Transverse colon (tissue), 4 donors: ENCODE measurements around the gene VGLL4. TPM values are rescaled to one million over a fixed set of nuclear protein-coding genes. Genes with fewer than 3 reads are reported as not detected.

Source experiments
- DNase-seq: peaks from one replicate; pipeline ENCODE4 v3.0.0-alpha.2; 2019
- H3K27ac ChIP-seq, 4 donors: fragments of 200-600 bp; sonication (generic); 2 replicates each; pipeline ENCODE4 v1.5.1; 2016 to 2018; ENCODE audit warnings: inconsistent platforms in 4 of 4
- H3K27me3 ChIP-seq: fragments of 200-600 bp; sonication (generic); 2 replicates; pipeline ENCODE4 v1.5.1; 2017; ENCODE audit warnings: inconsistent platforms
- H3K36me3 ChIP-seq, 4 donors: fragments of 200-600 bp; sonication (generic); 2 replicates each; pipeline ENCODE4 v1.5.1; 2017 to 2019; ENCODE audit warnings: inconsistent platforms in 4 of 4
- H3K4me1 ChIP-seq, 4 donors: fragments of 200-600 bp; sonication (generic); 2 replicates each; pipeline ENCODE4 v1.5.1; 2017 to 2020; ENCODE audit warnings: inconsistent platforms in 4 of 4
- H3K4me3 ChIP-seq, 4 donors: fragments of 200-600 bp; sonication (generic); 1 replicate in 1 of 4; 2 replicates in 3 of 4; pipeline versions ENCODE4 v1.5.1 to v1.6.1; 2017 to 2019; ENCODE audit warnings: inconsistent platforms in 4 of 4
- H3K9me3 ChIP-seq, 2 donors: fragments of 200-600 bp; sonication (generic); 2 replicates each; pipeline ENCODE4 v1.5.1; 2017 to 2019; ENCODE audit warnings: inconsistent platforms in 2 of 2
- EP300 ChIP-seq: sonication (generic); formaldehyde crosslinking; IDR thresholded peaks from one replicate; pipeline ENCODE4 v1.6.1; 2017; ENCODE audit warnings: antibody characterized with exemption, low read depth
- POLR2A ChIP-seq: fragments of 450-650 bp; IDR thresholded peaks from one replicate; pipeline ENCODE4 v1.6.1; 2016; ENCODE audit warnings: antibody characterized with exemption, mild to moderate bottlenecking, moderate library complexity
- POLR2AphosphoS5 ChIP-seq, 3 donors: sonication (generic); formaldehyde crosslinking; IDR thresholded peaks; one replicate each; pipeline ENCODE4 v1.6.1; 2016; ENCODE audit warnings: antibody characterized with exemption in 3 of 3
- WGBS, 2 donors: methylation state at CpG; one replicate each; pipeline ENCODE4 v1.1.5; 2018; ENCODE audit warnings: low coverage in 1 of 2; 5-methylcytosine and 5-hydroxymethylcytosine counted together
- in situ Hi-C, 4 donors: fragments of 200-750 bp; cut with MboI; loops; one replicate each; pipeline versions ENCODE4 v1.15.0 to v1.15.1; 2017; ENCODE audit warnings: low sequenced_read_pairs in 3 of 4, low pct_ligation_motif_present in 1 of 4, low pct_unique_long_range_greater_than_20kb in 1 of 4
- intact Hi-C: fragments of 100-400 bp; cut with DNase I; formaldehyde crosslinking; loops from one replicate; pipeline ENCODE4 v1.15.1; 2023; ENCODE audit warnings: low total_unique reads
- total RNA-seq, 4 donors: library from RNA; depleted of rRNA; stranded (reverse); fragments of >200 nt; gene quantifications; one replicate each; pipeline ENCODE4 v1.1.0, GENCODE V29; 2016
- TF ChIP-seq, protein P1 (sequence below), 5 experiments: fragments of 200-600 bp in 3 of 5; fragments of 450-650 bp in 2 of 5; sonication (generic) in 3 of 5; IDR thresholded peaks; 1 replicate in 2 of 5; 2 replicates in 3 of 5; pipeline ENCODE4 v1.5.1; 2016 to 2017; ENCODE audit warnings: antibody characterized with exemption in 5 of 5, inconsistent platforms in 3 of 5, mild to moderate bottlenecking in 2 of 5, moderate library complexity in 1 of 5

The VGLL4 gene
- total RNA-seq, 4 donors from 2014 or later = 67.3 to 175 (median 95.0) TPM

DNA sequence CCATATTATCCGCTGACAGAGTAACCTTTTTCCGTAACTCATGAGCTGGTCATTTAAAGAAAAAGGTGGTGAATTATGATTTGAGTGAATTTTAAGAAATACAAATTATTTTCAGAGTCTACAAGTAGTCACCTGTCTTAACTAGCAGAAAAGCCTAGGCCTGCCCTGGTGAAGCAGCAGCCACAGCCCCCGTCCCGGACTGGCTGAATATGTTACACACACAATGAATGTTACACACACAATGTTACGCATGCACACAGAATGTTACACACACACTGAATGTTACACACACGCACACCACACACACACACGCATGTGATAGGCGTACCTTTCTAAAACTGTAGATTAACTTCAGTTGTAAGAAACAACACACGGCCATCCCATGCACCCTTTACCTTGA lies 77.8 kb downstream of the VGLL4 start:
- H3K27ac ChIP-seq = no peak overlapping the region
- 96 to 98% methylated on average over 7 to 9 of the region's 9 CpGs for WGBS, 2 donors
- H3K9me3 ChIP-seq = no peaks in the 10 kb centered on the region
- no peaks in the 10 kb centered on the region for H3K27me3 ChIP-seq
- TF ChIP-seq, protein P1, sequence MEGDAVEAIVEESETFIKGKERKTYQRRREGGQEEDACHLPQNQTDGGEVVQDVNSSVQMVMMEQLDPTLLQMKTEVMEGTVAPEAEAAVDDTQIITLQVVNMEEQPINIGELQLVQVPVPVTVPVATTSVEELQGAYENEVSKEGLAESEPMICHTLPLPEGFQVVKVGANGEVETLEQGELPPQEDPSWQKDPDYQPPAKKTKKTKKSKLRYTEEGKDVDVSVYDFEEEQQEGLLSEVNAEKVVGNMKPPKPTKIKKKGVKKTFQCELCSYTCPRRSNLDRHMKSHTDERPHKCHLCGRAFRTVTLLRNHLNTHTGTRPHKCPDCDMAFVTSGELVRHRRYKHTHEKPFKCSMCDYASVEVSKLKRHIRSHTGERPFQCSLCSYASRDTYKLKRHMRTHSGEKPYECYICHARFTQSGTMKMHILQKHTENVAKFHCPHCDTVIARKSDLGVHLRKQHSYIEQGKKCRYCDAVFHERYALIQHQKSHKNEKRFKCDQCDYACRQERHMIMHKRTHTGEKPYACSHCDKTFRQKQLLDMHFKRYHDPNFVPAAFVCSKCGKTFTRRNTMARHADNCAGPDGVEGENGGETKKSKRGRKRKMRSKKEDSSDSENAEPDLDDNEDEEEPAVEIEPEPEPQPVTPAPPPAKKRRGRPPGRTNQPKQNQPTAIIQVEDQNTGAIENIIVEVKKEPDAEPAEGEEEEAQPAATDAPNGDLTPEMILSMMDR (IDR thresholded peaks at IDR 0.05) = no peak
- TF ChIP-seq POLR2A (no peak), POLR2AphosphoS5 (IDR thresholded peaks at IDR 0.05) (no peak), EP300 (no peak)
- intact Hi-C loops (no loop called here), in situ Hi-C loops (no loop called here)
- H3K4me3 ChIP-seq = no peak overlapping the region
- H3K4me1 ChIP-seq = peaks cover 10 to 37% (median 14%) of the 10 kb centered on the region in 4 donors
- no peak for DNase-seq
- H3K36me3 ChIP-seq = peaks cover 0 to 12% (median 0%) of the 10 kb centered on the region in 4 donors

- Histone ChIP-seq H3K4me3 (no peak overlapping the region), H3K4me1 (peaks cover 9 to 37% (median 15%) of the 10 kb centered on the region in 4 donors), H3K27ac (no peak overlapping the region), H3K27me3 (no peaks in the 10 kb centered on the region), H3K9me3 (no peaks in the 10 kb centered on the region), H3K36me3 (peaks cover 0 to 12% (median 0%) of the 10 kb centered on the region in 4 donors)
- 99% methylated on average over 12 of the region's 12 CpGs; no CpG with 5 or more reads in 1 of the 2 donors for WGBS, 2 donors
- intact Hi-C loops = no loop called here
- in situ Hi-C loops = no loop called here
- TF ChIP-seq EP300 = no peak
- DNase-seq = no peak
Measured at GRCh38 chr3:11565492-11565891, 78.2 kb downstream of the VGLL4 start.

DNA sequence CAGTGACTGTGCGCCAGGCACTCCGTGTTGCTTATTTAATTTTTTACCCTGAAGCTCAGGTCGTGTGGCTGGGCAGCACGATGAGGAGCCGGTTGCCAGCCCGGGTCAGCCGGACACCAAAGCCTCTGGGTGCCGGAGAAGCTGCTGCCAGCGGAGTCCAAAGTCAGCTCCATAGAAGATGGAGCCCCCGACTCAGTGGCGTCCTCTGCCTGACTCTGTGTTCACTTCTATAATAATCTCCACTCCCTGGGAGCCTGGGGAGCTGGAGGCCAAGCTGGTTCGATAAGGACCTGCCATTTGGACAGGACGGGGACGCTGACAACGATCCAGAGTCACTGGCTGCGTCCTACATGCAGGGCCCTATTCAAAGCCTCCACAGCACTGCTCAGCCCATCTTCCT lies 78.6 kb downstream of the VGLL4 start:
- TF ChIP-seq, protein P1 (IDR thresholded peaks at IDR 0.05) = no peak
- TF ChIP-seq EP300 (no peak), POLR2AphosphoS5 (IDR thresholded peaks at IDR 0.05) (no peak), POLR2A (no peak)
- DNase-seq = no peak
- Histone ChIP-seq H3K4me3 (no peak overlapping the region), H3K36me3 (peaks cover 0 to 12% (median 0%) of the 10 kb centered on the region in 4 donors), H3K4me1 (peaks cover 9 to 33% (median 15%) of the 10 kb centered on the region in 4 donors), H3K27me3 (no peaks in the 10 kb centered on the region), H3K27ac (no peak overlapping the region), H3K9me3 (no peaks in the 10 kb centered on the region)
- intact Hi-C loops = no loop called here
- WGBS, 2 donors = 96% methylated on average over 16 of the region's 16 CpGs; no CpG with 5 or more reads in 1 of the 2 donors
- in situ Hi-C loops = no loop called here

DNA sequence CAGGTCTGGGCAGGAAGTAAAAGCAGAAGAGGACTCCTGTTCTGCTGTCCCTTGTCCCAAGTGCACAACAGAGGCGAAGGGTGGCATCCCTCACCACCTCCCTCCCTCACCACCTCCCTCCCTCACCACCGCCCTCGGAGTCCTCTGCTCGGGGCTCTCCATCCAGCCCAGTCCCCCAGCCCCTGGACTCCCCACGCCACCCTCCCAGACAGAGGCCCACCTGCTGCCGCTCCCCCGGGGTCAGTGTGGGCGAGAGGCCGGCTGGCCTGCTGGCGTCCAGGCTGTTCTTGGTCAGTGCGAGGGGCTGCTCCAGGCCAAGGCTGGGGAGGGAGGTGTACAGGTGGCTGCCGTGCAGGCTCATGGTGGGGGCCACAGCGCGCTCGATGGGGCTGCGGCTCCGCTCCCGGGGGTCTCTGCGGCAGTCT lies 79.1 kb downstream of the VGLL4 start:
- DNase-seq = no peak

More for the DNA sequence above, 79.1 kb downstream of the VGLL4 start:
- intact Hi-C loops = no loop called here
- in situ Hi-C loops = no loop called here
- TF ChIP-seq POLR2A (no peak), EP300 (no peak), POLR2AphosphoS5 (IDR thresholded peaks at IDR 0.05) (no peak)
- TF ChIP-seq, protein P1 (IDR thresholded peaks at IDR 0.05) = no peak
- peaks cover 9 to 33% (median 15%) of the 10 kb centered on the region in 4 donors for H3K4me1 ChIP-seq
- H3K9me3 ChIP-seq = no peaks in the 10 kb centered on the region
- H3K27me3 ChIP-seq = no peaks in the 10 kb centered on the region
- H3K36me3 ChIP-seq = peaks cover 0 to 12% (median 0%) of the 10 kb centered on the region in 4 donors
- no peak overlapping the region for H3K4me3 ChIP-seq
- 96 to 100% methylated on average over 1 to 14 of the region's 19 CpGs for WGBS, 2 donors
- H3K27ac ChIP-seq = no peak overlapping the region
